ENCODE results near the gene TBL1X. TPM values are rescaled to one million over a fixed set of nuclear protein-coding genes. Genes with fewer than 3 reads are reported as not detected.

TBL1X gene
- total and polyA plus RNA-seq, 2 of the 8 experiments (the other 6 are each of a cell fraction or from before 2014, with no cell fraction given), result 13.3 to 25.6 TPM

DNA sequence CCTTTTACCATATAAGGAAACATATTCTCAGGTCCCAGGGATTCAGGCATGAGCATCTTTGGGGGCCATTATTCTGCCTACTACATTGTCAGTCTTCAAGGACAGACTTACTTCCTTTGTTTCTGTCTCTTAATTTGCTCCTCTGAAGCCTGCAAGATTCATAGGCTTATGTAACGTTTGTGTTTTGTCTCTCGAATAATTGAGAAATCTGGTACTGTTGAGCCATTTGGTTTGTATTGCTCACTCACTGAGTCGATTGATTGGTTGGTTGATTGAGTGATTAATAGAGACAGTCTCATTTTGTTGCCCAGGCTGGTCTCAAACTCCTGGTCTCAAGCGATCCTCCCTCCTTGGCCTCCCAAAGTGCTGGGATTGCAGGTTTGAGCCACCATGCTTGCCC is 23.7 kb downstream of the TBL1X start (continued):
- TF ChIP-seq RAD21 (IDR thresholded peaks at IDR 0.05 in 1 of 2, conservative IDR thresholded peaks at IDR 0.05 in 1 of 2; ENCODE audit: low read depth in 2 of 2, low read length in 2 of 2), result no peak
- TF ChIP-seq BRCA1 (IDR thresholded peaks at IDR 0.05; ENCODE audit: low read depth, low read length), result no peak
- no peak for TF ChIP-seq RXRA (IDR thresholded peaks at IDR 0.05; ENCODE audit: insufficient read depth, low read depth, low read length)

All from H1 (cell line).